Measurements from ENCODE around the gene CC2D2A. TPM values are rescaled to one million over a fixed set of nuclear protein-coding genes. Genes with fewer than 3 reads are reported as not detected.

The CC2D2A gene
- total RNA-seq, 1 experiment from 2014 or later = 13.0 TPM

DNA sequence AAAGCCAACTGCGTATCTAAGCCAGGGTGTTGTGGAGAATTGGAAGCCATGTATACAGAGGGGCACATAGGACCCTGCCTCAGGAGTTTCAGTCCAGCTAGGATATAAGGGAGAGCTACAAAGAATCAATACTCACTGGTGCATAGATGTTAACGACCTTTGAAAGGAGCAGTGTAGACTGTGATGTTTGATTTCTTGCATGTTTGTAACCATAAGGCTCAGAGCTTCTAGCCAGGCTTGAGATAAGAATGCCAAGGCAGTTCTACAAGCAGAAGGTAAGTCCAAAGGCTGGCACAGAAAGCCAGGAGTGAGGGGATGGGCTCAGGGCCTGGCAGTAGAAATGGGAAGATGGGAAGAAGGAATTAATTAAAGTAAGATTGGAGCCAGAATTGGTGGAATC, 75.7 kb downstream of the CC2D2A start (continued):
- TF ChIP-seq, protein P1, sequence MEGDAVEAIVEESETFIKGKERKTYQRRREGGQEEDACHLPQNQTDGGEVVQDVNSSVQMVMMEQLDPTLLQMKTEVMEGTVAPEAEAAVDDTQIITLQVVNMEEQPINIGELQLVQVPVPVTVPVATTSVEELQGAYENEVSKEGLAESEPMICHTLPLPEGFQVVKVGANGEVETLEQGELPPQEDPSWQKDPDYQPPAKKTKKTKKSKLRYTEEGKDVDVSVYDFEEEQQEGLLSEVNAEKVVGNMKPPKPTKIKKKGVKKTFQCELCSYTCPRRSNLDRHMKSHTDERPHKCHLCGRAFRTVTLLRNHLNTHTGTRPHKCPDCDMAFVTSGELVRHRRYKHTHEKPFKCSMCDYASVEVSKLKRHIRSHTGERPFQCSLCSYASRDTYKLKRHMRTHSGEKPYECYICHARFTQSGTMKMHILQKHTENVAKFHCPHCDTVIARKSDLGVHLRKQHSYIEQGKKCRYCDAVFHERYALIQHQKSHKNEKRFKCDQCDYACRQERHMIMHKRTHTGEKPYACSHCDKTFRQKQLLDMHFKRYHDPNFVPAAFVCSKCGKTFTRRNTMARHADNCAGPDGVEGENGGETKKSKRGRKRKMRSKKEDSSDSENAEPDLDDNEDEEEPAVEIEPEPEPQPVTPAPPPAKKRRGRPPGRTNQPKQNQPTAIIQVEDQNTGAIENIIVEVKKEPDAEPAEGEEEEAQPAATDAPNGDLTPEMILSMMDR (IDR thresholded peaks at IDR 0.05 in 2 of 3, conservative IDR thresholded peaks at IDR 0.05 in 1 of 3; ENCODE audit: borderline replicate concordance in 1 of 3, insufficient read depth in 1 of 3, low read depth in 2 of 3, low read length in 2 of 3) = no peak
- TF ChIP-seq, protein P2, sequence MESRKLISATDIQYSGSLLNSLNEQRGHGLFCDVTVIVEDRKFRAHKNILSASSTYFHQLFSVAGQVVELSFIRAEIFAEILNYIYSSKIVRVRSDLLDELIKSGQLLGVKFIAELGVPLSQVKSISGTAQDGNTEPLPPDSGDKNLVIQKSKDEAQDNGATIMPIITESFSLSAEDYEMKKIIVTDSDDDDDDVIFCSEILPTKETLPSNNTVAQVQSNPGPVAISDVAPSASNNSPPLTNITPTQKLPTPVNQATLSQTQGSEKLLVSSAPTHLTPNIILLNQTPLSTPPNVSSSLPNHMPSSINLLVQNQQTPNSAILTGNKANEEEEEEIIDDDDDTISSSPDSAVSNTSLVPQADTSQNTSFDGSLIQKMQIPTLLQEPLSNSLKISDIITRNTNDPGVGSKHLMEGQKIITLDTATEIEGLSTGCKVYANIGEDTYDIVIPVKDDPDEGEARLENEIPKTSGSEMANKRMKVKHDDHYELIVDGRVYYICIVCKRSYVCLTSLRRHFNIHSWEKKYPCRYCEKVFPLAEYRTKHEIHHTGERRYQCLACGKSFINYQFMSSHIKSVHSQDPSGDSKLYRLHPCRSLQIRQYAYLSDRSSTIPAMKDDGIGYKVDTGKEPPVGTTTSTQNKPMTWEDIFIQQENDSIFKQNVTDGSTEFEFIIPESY (IDR thresholded peaks at IDR 0.05; ENCODE audit: extremely low read depth, insufficient replicate concordance, low read length) = no peak
- no peak for TF ChIP-seq ELF1 (IDR thresholded peaks at IDR 0.05; ENCODE audit: borderline replicate concordance, low read depth)
- no peak for TF ChIP-seq EGR1 (IDR thresholded peaks at IDR 0.05; ENCODE audit: low read depth)
- no peak for TF ChIP-seq YY1 (IDR thresholded peaks at IDR 0.05; ENCODE audit: extremely low read depth, insufficient replicate concordance, low read depth, low read length)
- TF ChIP-seq RAD21 (IDR thresholded peaks at IDR 0.05; ENCODE audit: low read depth) = no peak

DNA sequence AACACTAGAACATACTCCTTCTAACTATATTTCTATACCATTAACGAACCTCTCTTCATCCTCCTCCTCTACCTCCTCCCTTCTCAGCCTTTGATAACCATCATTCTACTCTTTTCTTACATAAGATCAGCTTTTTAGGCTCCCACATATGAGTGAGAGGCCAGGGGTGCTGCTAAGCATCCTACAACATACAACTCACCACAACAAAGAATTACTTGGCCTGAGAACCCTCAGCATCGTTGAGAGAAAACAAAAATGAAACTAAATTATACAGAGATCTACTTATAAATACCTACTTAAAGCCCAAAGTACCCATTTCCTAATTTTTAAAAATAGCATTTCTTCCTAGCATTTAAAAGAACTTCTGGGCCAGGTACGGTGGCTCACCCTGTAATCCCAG, 77.7 kb downstream of the CC2D2A start:
- no peak for DNase-seq (ENCODE audit: low read depth, low spot score)
- ATAC-seq = no peak
- H3K9me3 ChIP-seq (ENCODE audit: control insufficient read depth in 1 of 2, insufficient read depth in 1 of 2, low read depth in 1 of 2, low read length in 2 of 2) = no peaks in the 10 kb centered on the region
- H3K27me3 ChIP-seq (ENCODE audit: insufficient read depth, low read length) = no peaks in the 10 kb centered on the region
- H4K20me1 ChIP-seq (ENCODE audit: insufficient read depth) = no peaks in the 10 kb centered on the region
- H3K4me1 ChIP-seq (ENCODE audit: control insufficient read depth in 1 of 2, insufficient read depth in 2 of 2, low read length in 2 of 2) = no peaks in the 10 kb centered on the region
- BruUV-seq (replicated peaks) = no TSS peak
- TF ChIP-seq, protein P3, sequence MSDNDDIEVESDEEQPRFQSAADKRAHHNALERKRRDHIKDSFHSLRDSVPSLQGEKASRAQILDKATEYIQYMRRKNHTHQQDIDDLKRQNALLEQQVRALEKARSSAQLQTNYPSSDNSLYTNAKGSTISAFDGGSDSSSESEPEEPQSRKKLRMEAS (IDR thresholded peaks at IDR 0.05) = no peak
- TF ChIP-seq, protein P1 (IDR thresholded peaks at IDR 0.05 in 2 of 3, conservative IDR thresholded peaks at IDR 0.05 in 1 of 3; ENCODE audit: borderline replicate concordance in 1 of 3, insufficient read depth in 1 of 3, low read depth in 2 of 3, low read length in 2 of 3) = no peak
- no peak overlapping the region for H3K27ac ChIP-seq (ENCODE audit: low read depth, low read length)
- H3K9ac ChIP-seq (ENCODE audit: low read length) = no peak overlapping the region
- ChIA-PET CTCF (no interaction called here), RAD21 (ENCODE audit: low non-redundant PET in 1 of 2, low total read pairs in 2 of 2, uncharacterized antibody in 2 of 2, unreplicated experiment in 2 of 2) (no interaction called here), POLR2A (no interaction called here)
- H3K4me3 ChIP-seq (replicated peaks in 1 of 2; ENCODE audit: low read depth in 1 of 2, low read length in 2 of 2) = no peak overlapping the region
- no peaks in the 10 kb centered on the region for H3K36me3 ChIP-seq (ENCODE audit: control insufficient read depth in 1 of 2, insufficient read depth in 2 of 2, low read length in 2 of 2)
- H3K9me2 ChIP-seq (ENCODE audit: insufficient read depth) = no peaks in the 10 kb centered on the region
- H3K79me2 ChIP-seq (ENCODE audit: insufficient read depth, low read length) = no peaks in the 10 kb centered on the region
- H3K4me2 ChIP-seq (ENCODE audit: low read length) = no peak overlapping the region
- H2AFZ ChIP-seq (ENCODE audit: low read depth, low read length, poor library complexity, severe bottlenecking) = no peak overlapping the region
- intact Hi-C loops (cut with micrococcal nuclease) = no loop called here
